ENCODE results near the gene LARP1B.

GRCh38 chr4:128256539-128256938 lies 195.4 kb downstream of the LARP1B start:
- TF ChIP-seq CTCF (IDR thresholded peaks at IDR 0.05) (no peak), POLR2AphosphoS5 (IDR thresholded peaks at IDR 0.05) (no peak)
